GM19372 (cell line): Measurements from ENCODE around the gene KIF6.

Experiments used
- ATAC-seq: cut with Tn5 transposase; IDR thresholded peaks from one replicate; pipeline ENCODE4 v1.9.1; 2021; ENCODE audit warnings: mild to moderate bottlenecking, low read depth, moderate library complexity; ENCODE audit not compliant: unreplicated experiment

KIF6 gene

DNA sequence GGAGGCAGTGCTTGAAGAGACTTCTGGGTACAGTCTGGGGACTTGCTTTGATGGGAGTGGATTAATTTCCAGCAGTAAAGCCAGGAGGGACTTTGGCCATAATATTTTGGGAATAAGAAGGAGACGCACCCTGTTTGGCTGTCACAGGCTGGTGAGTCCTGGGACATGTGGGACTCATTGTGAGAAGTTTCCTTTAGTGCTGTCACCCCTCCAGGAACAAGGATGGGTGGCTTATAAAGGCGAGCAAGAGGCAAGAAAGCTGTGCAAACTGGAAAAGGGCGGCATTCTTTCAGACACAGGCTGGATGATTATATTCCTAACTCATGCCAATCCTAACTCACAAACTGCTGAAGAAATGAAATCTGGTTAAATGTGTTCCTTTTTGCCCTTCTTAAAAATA is 325.2 kb downstream of the KIF6 start:
- no peak for ATAC-seq

DNA sequence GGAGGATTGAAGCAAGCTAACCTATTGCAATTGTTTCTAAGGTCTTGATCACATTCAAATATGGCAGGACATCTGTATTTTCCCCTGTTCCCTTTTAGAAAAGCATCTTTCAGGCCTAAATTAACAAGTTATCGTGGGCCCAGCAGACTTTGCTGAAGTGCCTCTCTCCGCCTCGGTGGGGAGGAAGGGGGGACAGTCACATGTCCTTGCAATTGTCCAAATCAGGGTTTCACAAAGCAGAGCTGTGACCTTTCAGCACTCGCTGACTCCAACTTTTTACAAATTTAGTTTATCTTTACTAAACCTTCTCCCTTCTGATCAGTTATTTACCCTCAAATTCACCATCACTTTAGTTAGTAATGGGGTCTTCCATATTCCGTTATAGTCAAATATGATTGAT is 328.4 kb downstream of the KIF6 start:
- ATAC-seq, result no peak

DNA sequence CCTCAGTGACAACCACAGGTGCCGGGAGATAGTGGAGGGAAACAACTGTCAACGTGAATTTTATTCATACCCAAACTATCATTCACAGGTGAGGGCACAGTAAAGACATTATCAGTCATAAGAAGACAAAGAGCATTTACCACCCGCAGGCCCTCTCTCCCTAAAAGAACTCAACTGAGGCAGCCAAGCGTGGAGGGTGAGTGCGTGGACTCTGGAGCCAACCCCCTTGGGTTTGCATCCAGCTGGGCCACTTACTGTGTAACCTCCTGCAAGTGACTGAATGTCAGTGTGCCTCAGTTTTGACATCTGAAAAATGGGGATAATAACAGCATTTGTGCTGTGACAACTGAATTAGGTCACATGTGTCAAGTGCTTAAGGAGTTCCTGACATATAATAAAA is 332.1 kb downstream of the KIF6 start:
- no peak for ATAC-seq

DNA sequence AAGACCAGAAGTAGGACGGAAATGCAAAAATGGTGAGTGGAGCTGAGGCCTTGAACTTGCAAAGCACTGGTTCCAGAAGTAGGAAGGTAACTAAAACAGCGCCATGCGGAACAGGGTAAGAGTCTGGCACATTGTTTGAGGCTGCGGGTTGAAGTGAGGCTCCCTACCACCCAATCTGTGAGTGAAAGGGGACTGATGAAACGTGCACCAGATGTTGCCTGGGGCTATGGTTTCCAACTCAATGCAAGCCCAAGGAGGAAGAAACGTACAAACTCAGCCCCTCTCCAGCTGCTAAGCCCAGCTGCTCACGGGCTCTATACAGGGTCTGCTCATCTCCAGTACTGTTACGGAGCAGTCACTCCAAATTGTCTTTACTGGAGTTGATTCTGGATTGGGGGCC is 334.0 kb downstream of the KIF6 start:
- no peak for ATAC-seq

DNA sequence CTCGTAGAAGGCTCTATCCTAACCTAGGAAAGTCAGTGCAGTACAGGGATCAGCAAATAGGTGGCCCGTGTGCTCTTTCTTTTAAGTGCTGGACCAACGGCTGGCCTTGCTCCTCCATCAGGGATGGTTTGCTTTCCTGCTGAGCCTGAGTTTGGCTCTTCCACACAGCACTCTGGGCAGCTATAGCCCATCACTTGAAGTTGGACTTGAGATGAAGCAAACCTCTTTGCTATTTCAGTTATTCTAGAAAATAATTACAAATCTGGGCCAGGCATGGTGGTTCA is 335.8 kb downstream of the KIF6 start:
- no peak for ATAC-seq

DNA sequence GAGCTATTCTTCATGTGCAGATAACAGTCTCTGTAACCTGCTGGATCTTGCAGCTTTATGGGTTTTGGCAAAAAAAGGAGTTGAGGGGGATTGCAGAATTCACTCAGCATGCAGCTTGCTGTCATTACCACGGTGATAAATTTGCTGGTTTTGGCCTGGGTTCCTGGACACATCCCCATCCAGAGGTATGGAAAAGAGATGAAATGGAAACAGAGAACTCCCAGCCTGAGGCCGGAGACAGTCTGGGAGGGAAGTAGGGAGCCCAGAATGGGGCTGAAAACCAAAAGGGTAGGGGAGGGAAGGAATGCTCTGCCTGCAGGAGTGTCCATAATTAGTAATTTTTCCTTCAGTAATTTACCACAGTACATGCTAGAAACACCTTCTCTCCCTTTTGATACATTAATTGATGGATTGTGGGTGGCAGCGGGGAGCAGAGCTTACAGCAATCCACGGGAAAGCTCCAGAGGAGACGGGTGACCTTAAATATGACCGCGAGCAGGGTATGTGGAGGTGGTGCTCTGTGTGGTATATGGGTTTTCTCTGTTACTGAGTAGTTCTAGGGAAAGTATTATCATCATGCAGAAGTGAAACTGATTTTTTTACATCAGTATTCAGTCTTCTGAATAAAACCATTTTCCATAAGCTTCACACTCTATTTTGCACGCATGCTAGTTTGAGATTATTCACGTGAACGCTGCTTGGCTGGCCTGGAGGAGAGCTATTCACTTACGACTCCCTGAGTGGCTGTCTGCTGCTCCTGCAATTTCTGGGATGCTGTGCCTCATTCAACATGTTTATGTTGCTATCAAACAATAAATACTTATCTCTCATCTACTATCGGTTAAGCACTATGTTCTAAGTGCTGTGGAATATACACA is 336.4 kb downstream of the KIF6 start:
- ATAC-seq, result no peak

DNA sequence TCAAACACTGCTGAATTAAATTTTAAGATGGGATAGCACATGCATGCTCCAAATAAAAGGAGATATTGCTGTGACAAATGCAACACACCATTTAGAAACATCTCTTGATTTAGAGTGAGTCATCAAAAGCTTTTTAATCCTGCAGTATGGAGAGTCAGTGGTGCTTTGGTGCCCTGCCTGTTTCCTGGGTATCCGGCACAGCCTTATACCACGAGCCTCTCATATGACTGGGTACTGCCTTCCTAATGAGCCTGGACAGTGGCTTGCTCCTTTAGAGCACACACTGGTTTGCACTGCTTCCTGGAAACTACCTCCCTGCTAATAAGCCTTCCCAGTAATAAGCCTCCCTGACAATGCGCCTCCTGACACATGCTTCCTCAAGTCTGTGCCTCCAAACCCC is 337.4 kb downstream of the KIF6 start:
- ATAC-seq, result no peak

DNA sequence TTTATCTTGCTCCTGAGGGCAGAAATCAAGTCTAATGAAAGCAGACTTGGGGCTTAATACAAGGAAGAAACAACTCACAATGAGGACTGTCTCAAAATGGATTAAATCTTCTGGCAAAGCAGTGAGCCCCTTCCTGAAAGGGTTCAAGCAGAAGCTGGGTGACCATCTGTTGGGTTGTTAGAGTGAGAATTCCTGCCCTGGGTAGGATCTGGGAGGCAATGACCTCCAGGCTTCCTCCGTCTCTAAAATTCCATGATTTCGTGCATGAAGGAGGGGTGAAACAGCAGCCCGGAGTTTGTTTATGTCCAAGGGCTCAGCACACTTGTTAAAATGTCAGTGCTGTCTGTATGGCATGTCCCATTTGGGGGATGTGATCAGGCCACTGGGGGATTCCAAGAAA is 338.7 kb downstream of the KIF6 start:
- ATAC-seq, result no peak

DNA sequence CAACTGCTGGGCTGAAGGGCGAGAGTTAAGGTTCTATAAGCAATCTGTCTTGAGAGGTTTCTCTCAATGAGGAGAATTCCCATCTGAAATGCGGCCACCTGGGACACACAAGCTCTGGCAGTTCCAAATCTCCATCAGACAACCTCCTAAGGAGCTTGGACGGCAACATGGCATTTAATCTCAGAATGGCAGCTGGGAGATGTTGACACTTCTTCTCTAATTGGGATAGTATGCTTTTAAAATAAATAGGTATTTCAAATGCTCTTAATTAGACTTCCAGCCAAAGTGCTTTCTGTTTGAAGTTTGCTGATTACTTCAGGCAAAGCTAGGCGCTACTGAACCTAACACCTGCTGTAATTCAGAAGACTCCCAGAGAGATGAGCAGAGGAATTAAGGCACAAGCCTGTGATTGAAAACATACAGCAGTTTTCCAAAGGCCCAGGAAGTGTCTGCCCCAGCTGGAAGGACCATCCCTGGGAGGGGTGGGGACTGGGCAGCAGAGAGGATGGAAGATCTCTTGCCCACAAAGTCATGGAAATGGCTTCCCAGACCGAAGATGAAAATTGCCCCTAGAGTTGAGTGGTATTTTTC is 343.6 kb downstream of the KIF6 start:
- no peak for ATAC-seq

DNA sequence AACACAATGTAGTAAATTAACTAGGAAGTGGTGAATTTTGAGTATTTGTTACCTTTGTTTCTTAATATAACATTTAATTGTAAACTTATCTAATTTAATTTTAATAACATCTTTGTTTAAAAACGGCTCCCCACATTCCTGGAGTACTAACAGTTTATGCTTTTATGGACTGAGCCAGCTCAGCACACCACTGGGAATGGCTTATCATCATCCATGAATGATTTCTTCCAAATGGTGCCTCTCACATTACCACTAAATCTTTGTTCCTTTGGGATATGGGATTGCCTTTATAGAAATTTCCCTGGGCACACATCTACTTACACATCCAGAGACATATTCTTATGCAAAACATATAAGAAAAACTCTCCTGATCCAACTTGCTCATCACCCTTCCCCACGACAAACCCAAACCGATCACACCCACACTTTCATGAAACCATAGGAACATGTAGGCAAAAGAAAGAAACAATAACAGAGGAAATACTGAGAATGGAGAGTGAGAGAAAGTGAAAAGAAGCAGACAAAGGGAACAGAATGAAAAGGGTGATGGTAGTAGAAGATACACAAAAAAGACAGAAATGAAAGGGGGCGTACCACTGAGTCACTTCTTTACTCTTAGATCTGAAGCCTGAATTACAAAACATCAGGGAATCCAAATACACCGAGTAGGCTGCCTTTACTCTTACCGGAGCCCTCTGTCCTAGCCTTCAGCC is 344.2 kb downstream of the KIF6 start:
- no peak for ATAC-seq

DNA sequence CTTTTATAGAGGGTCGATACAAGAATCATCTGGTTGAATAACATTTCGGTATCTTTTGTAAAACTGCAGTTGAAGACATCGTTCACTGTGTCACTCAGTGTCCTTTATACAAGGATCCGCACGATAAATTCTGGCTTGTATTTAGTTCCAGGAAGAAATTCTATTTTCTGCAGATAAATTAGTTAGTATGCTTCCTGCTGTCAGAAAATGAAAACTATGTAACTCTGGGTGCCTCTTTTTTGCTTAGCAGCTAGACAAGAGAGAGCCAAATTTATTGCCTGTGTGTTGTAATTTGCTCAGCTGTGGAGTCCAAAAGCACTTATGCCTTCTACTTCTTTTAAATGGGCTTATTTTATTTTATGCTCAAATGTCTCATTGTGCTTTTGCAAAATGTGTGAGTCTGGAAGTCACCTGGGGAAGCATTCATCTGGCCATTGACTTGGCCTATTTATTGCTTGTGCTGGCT is 346.2 kb downstream of the KIF6 start:
- no peak for ATAC-seq

DNA sequence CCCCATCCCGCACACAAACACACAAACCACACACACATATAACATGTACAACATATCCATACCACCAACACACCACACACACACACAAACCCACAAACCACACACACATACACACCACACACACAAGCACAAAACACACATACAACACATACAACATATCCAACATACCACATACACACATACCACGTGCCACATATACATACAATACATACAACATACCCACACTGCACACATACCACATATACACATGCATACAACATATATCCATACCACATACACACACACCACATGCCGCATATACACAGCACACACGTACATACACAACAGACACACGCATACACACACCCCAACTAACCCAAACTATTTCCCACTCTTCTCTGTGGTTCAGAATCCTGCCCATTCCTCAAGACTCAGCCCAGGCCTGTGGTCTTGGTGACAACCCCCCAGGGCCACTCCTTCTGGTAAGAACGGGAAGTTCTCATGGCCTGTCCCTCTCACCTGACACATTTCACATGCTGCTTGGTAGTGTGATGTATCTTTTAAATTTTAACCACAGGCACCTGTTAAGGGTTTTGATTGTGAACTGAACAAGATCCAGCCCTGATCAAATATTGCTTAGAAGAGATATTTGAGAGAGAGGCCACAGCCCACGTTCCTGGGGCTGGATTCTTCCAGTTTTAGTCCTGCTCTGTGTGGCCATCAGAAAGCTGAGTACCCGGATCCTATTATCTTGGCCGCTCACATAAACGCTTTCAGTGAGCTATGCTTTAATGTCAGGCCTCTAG is 346.8 kb downstream of the KIF6 start:
- no peak for ATAC-seq

DNA sequence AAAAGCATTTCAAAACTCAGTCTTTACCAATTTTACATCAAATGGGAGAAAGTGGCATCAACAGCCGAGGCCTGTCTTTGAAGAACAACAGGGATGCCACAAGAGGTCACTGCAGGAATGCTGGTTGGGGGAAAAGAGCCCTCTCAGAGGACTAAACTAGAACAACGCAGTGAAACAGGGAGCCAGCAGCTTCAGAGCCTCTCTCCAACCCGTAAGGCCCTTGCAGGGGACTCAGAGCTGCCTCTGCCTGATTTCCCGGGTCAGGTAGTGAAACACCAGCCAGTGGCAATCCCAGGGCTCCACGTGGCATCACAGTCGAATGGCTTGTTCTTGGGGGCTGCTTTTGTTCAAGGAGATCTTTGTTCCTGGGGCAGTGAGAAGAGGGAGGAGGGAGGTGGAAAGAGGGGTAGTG is 347.7 kb downstream of the KIF6 start:
- ATAC-seq, result no peak

DNA sequence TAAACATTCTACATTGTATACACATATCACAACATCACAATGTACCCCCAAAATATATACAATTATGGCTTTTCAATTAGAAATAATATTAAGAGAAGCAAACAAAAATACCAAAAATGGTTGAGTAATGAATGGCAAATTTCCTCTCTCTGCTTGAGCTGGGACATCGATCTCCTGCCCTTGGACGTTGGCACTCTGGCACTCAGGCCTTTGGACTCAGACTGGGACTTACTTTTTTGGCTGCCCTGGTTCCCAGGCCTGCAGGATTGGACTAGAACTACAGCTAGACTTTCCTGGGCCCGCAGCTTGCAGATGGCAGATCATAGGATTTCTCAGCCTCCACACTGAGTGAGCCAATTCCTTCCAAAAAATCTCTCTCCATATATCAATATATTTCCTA is 349.8 kb downstream of the KIF6 start:
- ATAC-seq, result no peak

DNA sequence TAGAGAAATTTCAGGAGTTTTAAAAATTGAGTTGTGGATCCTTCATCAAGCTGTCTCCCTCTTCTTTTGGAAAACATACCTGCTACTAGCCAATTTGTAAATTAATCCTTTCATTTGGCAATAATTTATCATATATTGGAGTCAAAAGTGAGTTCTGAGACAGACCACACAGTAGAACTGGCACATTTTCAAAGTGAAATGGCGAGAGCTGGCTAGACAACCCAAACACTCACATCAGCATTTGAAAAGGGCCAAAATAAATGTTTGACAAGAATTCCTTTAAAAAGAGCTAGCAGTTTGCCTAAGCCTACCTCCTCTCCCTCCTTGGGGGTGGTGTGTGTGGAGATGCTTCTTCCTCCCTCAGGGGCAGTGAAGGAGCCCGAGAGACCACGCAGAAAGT is 354.8 kb downstream of the KIF6 start:
- no peak for ATAC-seq

DNA sequence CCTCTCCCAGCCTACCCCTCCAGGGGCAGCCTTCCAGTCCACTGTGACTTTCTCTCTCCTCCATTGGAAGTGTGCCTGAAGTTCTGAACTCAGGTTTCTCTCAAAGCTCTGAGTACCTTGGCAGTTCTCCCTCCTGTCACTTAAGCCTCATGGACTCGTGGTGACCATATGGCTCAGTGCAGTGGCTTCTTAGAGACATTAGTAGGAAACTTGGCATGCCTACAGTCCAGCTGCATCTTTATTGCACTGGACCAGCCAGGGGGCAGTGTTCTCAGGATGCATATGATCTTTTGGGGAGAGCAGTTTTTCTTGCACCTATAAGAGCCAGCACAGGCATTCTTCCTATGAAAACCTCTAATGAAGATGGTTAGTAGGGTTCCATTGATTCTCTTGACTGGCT is 355.2 kb downstream of the KIF6 start:
- ATAC-seq, result no peak

DNA sequence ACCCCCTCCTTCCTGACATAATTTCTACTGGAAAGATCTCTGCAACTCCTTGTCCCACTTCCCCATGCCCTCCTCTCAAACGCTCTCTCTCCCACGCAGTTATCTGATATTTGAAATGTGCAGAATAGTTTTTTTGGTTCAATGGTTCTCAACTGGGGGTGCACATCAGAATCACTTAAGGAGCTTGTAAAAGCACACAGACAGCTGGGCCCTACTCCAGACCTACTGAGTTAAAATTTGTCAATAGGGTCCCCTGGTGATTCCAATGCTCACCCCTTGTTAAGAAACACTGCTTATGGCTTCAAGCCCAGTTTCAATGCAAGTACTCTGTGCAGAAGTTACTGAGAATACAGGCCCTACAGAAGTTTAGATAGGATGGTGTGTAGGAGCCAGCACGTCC is 357.5 kb downstream of the KIF6 start:
- no peak for ATAC-seq

DNA sequence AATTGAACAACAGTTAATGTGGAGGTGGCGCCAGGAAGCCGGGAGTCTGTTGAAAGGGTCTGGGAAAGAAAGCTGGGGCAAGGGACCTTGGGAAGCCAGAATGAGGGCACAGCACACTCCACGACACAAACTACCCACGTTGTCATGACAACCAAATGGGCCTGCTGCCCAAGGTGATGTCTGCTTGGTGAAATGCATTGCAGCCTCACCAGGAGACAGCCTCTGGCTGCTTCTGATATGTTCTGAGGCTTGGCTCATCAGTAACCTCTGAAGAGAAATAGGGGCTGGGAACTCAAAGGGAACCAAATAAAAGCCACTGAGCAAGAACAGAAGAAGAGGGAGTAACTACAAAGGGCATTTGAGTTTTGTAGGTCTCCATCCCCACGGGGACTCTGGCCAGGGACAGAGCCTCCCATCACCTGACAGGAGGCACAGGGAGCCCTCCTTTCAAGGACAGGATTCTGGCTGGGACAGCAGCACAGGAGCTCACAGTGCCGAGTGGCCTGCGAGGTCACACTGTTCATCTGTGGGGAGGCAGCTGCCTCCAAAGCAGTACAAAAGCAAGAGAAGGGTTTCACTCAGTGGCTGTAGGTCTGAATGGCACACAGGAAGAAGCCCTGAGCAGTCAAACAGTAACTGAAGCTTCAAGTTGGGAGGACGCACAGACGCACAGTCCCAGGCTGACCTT is 358.1 kb downstream of the KIF6 start:
- no peak for ATAC-seq

DNA sequence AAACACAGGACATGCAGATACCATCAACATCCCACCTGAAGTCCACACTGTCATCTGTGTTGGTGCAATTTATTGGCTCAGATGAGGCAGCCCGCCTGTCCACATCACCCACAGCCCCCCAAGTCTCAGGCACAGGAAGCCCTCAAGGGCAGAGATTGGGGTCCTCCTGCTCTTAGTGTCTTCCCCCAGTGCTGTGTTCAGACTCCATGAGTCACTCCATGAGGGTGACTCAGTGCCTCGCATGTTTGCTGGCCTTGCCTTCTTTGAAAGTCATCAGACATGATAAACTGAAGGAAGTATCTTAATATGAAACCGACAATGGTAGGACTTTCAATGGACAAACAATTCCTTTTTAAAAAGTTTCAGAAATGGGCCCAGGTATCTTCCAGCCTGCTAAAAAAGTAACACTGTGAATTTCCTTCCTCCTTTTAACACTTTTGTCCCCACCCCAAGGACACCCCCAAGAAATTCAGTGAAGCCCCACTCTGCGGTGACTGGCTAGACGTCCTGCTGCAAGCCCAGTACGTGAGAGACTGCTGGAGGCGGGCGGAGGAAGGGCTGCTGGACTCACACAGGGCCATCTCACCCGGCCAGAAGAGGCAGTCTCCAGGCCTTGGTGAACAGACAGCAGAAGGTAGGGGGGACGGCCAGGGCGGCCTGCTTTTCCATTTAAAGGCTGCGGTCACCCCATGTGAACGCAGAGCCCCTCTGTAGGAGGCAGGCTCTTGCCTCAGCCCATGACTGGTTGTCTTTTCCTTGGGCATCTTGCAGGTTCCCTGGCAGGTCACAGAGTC is 359.7 kb downstream of the KIF6 start:
- ATAC-seq, result no peak

DNA sequence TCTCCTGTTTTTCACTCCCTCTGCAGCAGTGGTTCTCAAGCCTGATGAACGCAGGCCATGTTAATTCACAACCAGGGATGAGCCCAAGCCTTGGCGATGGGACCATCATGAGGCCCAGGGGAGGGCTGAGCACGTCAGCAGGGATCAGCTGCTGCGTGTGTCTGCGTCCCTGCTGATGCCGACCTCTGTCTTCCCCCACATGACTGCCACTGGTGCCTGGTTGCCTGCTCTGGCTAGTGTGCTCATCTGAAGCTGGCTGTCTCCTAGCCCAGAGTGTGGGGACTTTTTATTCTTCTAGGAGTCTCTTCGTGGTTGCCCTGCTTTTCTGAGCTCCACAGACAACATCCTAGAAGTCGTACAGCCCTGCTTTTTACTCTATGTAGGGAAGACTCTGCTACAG is 361.9 kb downstream of the KIF6 start:
- no peak for ATAC-seq
